ENCODE measurements around the gene VWA5B1. TPM values are rescaled to one million over a fixed set of nuclear protein-coding genes. Genes with fewer than 3 reads are reported as not detected.

VWA5B1 gene
- total RNA-seq, 2 donors from 2014 or later = 0.51 TPM; not detected in 1

DNA sequence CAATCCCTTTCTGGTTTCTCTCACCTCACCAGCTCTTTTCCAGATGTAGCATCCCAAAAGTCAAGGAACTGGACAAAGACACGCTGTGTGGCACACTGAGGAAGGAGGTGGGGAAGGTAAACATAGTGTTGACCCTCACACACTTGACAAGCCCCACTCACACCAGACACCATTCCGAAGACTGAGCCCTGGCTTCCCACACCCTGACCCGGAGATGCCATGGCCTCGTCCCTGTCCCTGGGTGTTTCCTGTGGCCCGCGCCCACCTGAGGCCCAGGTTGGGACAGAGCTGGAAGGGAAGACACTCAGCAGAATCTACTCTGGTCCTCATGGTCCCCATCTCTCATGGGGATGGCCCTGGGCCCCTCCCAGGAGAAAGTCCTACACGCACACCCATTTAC lies 16.4 kb downstream of the VWA5B1 start:
- TF ChIP-seq POLR2A (IDR thresholded peaks at IDR 0.05) (no peak), POLR2AphosphoS5 (IDR thresholded peaks at IDR 0.05) (no peak)
- TF ChIP-seq, protein P1, sequence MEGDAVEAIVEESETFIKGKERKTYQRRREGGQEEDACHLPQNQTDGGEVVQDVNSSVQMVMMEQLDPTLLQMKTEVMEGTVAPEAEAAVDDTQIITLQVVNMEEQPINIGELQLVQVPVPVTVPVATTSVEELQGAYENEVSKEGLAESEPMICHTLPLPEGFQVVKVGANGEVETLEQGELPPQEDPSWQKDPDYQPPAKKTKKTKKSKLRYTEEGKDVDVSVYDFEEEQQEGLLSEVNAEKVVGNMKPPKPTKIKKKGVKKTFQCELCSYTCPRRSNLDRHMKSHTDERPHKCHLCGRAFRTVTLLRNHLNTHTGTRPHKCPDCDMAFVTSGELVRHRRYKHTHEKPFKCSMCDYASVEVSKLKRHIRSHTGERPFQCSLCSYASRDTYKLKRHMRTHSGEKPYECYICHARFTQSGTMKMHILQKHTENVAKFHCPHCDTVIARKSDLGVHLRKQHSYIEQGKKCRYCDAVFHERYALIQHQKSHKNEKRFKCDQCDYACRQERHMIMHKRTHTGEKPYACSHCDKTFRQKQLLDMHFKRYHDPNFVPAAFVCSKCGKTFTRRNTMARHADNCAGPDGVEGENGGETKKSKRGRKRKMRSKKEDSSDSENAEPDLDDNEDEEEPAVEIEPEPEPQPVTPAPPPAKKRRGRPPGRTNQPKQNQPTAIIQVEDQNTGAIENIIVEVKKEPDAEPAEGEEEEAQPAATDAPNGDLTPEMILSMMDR (IDR thresholded peaks at IDR 0.05) = no peak

DNA sequence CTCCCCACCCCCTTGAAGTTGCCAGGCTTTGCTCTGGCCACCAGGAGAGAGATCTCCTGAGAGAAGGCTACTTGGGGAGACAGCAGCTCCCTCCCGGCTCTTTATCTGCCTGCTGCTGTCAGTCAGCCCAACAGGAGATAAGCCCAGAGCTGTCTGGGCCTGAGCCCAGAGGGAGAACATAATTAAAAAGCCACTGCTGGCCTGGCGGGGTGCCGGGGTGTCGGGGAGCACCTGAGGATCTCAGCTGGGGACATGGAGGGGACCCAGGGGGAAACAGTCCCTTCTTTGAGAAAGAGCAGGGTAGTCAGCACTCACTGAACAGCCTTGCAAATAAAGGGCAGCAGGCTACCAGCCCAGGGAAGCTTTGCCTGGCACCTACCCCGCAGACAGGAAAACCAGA lies 17.9 kb downstream of the VWA5B1 start:
- no peak overlapping the region for H3K27ac ChIP-seq
- intact Hi-C loops (cut with DNase I) = no loop called here
- no peaks in the 10 kb centered on the region for H3K9me3 ChIP-seq
- no peaks in the 10 kb centered on the region for H3K4me1 ChIP-seq (replicated peaks)
- no peak for TF ChIP-seq POLR2AphosphoS5 (IDR thresholded peaks at IDR 0.05)
- TF ChIP-seq, protein P1 (IDR thresholded peaks at IDR 0.05) = no peak
- TF ChIP-seq POLR2A (IDR thresholded peaks at IDR 0.05) = no peak
- WGBS = 50% methylated on average over 5 of the region's 5 CpGs
- H3K4me3 ChIP-seq = no peak overlapping the region
- H3K27me3 ChIP-seq (replicated peaks; ENCODE audit: insufficient read depth) = no peaks in the 10 kb centered on the region
- no peak for DNase-seq (ENCODE audit: low spot score)
- no peaks in the 10 kb centered on the region for H3K36me3 ChIP-seq

More for the DNA sequence above, 16.4 kb downstream of the VWA5B1 start:
- Histone ChIP-seq H3K27ac (no peak overlapping the region), H3K27me3 (replicated peaks; ENCODE audit: insufficient read depth) (no peaks in the 10 kb centered on the region), H3K4me3 (no peak overlapping the region), H3K4me1 (replicated peaks) (no peaks in the 10 kb centered on the region), H3K9me3 (no peaks in the 10 kb centered on the region), H3K36me3 (no peaks in the 10 kb centered on the region)
- WGBS = 96% methylated on average over 7 of the region's 7 CpGs
- no peak for DNase-seq (ENCODE audit: low spot score)
- intact Hi-C loops (cut with DNase I) = no loop called here

DNA sequence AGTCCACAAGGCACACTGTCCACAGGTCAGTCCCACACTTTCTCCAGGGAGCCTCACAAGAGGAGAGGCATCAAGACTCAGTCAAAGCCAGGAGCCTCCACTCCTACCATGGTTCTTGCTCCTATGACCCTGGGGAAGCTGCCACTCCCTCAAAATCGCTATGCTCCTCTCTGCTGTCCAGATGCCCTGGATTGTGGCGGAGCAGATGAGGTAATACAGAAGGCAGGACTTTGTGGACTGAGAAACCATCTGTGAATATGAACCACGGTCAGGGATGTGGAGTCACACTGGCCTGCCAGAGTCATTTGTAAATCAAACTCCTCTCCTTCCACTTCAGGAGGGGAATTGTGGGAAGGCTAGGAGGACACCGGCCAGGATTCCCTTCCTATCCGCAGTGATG lies 20.6 kb downstream of the VWA5B1 start:
- TF ChIP-seq POLR2AphosphoS5 (IDR thresholded peaks at IDR 0.05) (no peak), POLR2A (IDR thresholded peaks at IDR 0.05) (no peak)
- TF ChIP-seq, protein P1 (IDR thresholded peaks at IDR 0.05) = no peak
- no peaks in the 10 kb centered on the region for H3K36me3 ChIP-seq
- no peak overlapping the region for H3K4me3 ChIP-seq
- H3K27ac ChIP-seq = no peak overlapping the region
- H3K27me3 ChIP-seq (replicated peaks; ENCODE audit: insufficient read depth) = no peaks in the 10 kb centered on the region
- DNase-seq (ENCODE audit: low spot score) = no peak
- WGBS = 87% methylated on average over 5 of the region's 5 CpGs
- intact Hi-C loops (cut with DNase I) = no loop called here
- H3K9me3 ChIP-seq = no peaks in the 10 kb centered on the region
- no peaks in the 10 kb centered on the region for H3K4me1 ChIP-seq (replicated peaks)

DNA sequence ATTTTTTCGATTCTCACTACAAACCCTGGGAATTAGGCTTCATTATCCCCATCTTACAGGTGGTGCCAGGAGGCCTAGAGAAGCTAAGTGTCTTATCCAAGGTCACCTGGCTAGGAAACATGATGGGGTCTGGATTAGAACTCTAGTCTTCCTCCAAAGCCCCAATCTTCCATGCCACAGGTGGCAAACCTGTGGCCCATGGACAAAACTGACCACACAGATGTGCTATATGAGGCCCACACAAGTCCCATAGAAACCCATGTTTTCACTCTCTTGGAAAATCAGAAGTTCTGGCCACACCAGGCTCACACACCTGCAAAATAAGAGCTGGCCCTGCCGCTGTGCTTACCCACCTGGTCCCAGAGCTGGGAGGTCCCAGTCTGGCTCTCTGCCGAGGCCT lies 21.6 kb downstream of the VWA5B1 start:
- WGBS = 83% methylated on average over 3 of the region's 3 CpGs
- no peaks in the 10 kb centered on the region for H3K9me3 ChIP-seq
- intact Hi-C loops (cut with DNase I) = no loop called here
- TF ChIP-seq, protein P1 (IDR thresholded peaks at IDR 0.05) = no peak
- no peak for TF ChIP-seq POLR2AphosphoS5 (IDR thresholded peaks at IDR 0.05)
- TF ChIP-seq POLR2A (IDR thresholded peaks at IDR 0.05) = no peak
- no peak overlapping the region for H3K4me3 ChIP-seq
- DNase-seq (ENCODE audit: low spot score) = no peak
- H3K36me3 ChIP-seq = no peaks in the 10 kb centered on the region
- H3K27ac ChIP-seq = no peak overlapping the region
- H3K27me3 ChIP-seq (replicated peaks; ENCODE audit: insufficient read depth) = no peaks in the 10 kb centered on the region
- H3K4me1 ChIP-seq (replicated peaks) = no peaks in the 10 kb centered on the region

DNA sequence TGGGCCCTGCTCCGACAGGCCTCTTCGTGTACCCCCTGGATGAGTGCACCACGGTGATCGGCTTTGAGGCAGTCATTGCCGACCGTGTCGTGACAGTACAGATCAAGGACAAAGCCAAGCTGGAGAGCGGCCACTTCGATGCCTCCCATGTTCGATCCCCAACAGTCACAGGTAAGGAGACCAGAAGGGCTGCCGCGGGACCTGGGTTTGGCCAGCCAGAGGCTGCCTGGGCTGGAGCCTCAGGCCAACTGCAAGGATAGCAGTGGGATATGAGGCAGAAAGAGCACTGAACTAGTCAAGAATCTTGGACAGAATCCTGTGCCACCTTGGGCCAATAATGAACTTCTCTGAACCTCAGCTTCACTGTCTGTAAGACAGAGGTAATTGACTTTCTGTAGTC lies 22.1 kb downstream of the VWA5B1 start:
- no peaks in the 10 kb centered on the region for H3K27me3 ChIP-seq (replicated peaks; ENCODE audit: insufficient read depth)
- H3K4me3 ChIP-seq = no peak overlapping the region
- no peaks in the 10 kb centered on the region for H3K9me3 ChIP-seq
- H3K4me1 ChIP-seq (replicated peaks) = no peaks in the 10 kb centered on the region
- no peak overlapping the region for H3K27ac ChIP-seq
- intact Hi-C loops (cut with DNase I) = no loop called here
- no peak for DNase-seq (ENCODE audit: low spot score)
- no peaks in the 10 kb centered on the region for H3K36me3 ChIP-seq
- TF ChIP-seq POLR2AphosphoS5 (IDR thresholded peaks at IDR 0.05) = no peak
- TF ChIP-seq POLR2A (IDR thresholded peaks at IDR 0.05) = no peak
- TF ChIP-seq, protein P1 (IDR thresholded peaks at IDR 0.05) = no peak
- 94% methylated on average over 12 of the region's 12 CpGs for WGBS

Measured in prostate gland (tissue), 2 donors.